ENCODE measurements around the gene RTRAF.

The RTRAF gene

DNA sequence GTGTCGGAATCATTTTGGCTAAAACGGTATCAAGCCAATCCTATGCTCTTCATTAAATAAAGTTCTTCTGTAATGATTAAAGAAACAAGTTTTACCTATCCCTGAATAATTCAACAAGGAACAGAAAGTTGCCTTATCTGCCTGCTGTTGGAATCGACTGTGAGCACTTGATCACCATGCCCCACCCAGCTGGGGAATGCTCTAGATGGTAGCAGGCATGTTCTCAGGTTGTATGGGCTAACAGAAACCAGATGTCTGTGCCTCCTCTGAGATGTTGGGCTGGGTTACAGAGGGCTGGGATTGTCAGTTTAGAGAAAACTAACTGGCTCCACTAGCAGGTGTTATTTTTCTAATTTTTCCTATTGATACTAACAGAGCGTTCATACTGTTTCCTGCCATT lies 28.9 kb downstream of the RTRAF start:
- Histone ChIP-seq H3K4me3 (ENCODE audit: low read depth in 1 of 2, low read length in 2 of 2) (no peak overlapping the region), H3K27ac (ENCODE audit: low read depth, low read length) (no peak overlapping the region), H3K9me3 (ENCODE audit: control insufficient read depth in 1 of 2, low read length in 2 of 2) (no peaks in the 10 kb centered on the region), H3K9ac (ENCODE audit: low read depth in 1 of 2, low read length in 2 of 2) (no peak overlapping the region), H3K36me3 (ENCODE audit: control insufficient read depth in 1 of 2, insufficient read depth in 2 of 2, low read length in 2 of 2) (no peaks in the 10 kb centered on the region), H3K4me1 (ENCODE audit: control insufficient read depth in 1 of 2, insufficient read depth in 2 of 2, low read length in 2 of 2) (peaks cover 12 to 37% of the 10 kb centered on the region in 2 donors), H3K27me3 (ENCODE audit: control insufficient read depth in 1 of 2, insufficient read depth in 2 of 2, low read length in 2 of 2) (no peaks in the 10 kb centered on the region)

DNA sequence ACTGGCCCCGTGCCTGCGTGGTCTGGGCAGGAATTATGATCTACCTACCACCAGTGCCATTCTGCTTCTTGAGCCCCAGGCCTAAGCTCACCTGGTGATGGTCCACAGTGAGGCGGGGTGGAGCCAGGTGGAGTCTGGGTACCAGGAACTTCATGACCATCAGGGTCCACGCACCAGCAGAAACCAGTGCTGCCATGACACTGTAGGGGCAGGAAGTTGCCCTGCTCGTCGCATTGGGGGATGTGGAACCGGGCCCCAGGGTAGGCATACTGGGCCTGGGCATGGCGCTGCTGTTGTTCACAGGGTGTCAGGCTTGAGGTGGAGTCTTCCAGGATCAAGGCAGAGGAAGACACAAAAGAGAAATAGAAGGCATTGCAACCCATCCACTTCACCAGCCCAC lies 29.6 kb downstream of the RTRAF start:
- H3K27ac ChIP-seq (ENCODE audit: low read depth, low read length), result no peak overlapping the region
- H3K9ac ChIP-seq (ENCODE audit: low read depth in 1 of 2, low read length in 2 of 2), result no peak overlapping the region
- no peaks in the 10 kb centered on the region for H3K36me3 ChIP-seq (ENCODE audit: control insufficient read depth in 1 of 2, insufficient read depth in 2 of 2, low read length in 2 of 2)
- H3K9me3 ChIP-seq (ENCODE audit: control insufficient read depth in 1 of 2, low read length in 2 of 2), result no peaks in the 10 kb centered on the region
- peaks cover 12 to 37% of the 10 kb centered on the region in 2 donors for H3K4me1 ChIP-seq (ENCODE audit: control insufficient read depth in 1 of 2, insufficient read depth in 2 of 2, low read length in 2 of 2)
- H3K4me3 ChIP-seq (ENCODE audit: low read depth in 1 of 2, low read length in 2 of 2), result no peak overlapping the region
- no peaks in the 10 kb centered on the region for H3K27me3 ChIP-seq (ENCODE audit: control insufficient read depth in 1 of 2, insufficient read depth in 2 of 2, low read length in 2 of 2)

DNA sequence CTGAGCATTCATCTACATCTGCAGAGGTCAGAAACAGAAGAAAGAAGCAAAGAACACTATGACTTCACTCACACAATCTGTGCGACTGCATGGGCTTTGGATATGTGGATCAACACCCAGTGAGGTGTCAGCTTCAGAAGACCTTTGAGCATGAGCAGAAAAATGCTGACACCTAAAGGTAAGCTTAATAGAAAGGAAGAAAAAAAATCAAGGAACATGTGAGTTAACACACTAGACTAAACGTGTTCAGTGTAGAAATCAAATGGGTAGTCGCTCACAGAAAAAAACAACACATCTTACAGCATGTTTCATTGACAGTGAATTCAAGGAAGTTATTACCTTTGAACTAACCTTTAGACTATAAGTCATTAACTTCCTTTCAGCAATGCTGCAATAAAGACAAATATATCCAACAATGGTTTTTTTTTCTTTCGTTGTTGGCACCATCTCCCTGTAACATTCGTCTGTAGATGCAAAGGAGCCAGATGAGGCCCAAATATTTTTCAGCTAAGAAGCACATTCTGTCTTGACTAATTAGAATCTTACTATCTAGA lies 30.9 kb downstream of the RTRAF start:
- Histone ChIP-seq H3K4me3 (ENCODE audit: low read depth in 1 of 2, low read length in 2 of 2) (peak overlapping the region in 1 of 2 donors; percentile 19), H3K27ac (ENCODE audit: low read depth, low read length) (peak overlapping the region; percentile 0), H3K27me3 (ENCODE audit: control insufficient read depth in 1 of 2, insufficient read depth in 2 of 2, low read length in 2 of 2) (no peaks in the 10 kb centered on the region), H3K9ac (ENCODE audit: low read depth in 1 of 2, low read length in 2 of 2) (no peak overlapping the region), H3K36me3 (ENCODE audit: control insufficient read depth in 1 of 2, insufficient read depth in 2 of 2, low read length in 2 of 2) (no peaks in the 10 kb centered on the region), H3K4me1 (ENCODE audit: control insufficient read depth in 1 of 2, insufficient read depth in 2 of 2, low read length in 2 of 2) (peaks cover 12 to 37% of the 10 kb centered on the region in 2 donors), H3K9me3 (ENCODE audit: control insufficient read depth in 1 of 2, low read length in 2 of 2) (no peaks in the 10 kb centered on the region)

DNA sequence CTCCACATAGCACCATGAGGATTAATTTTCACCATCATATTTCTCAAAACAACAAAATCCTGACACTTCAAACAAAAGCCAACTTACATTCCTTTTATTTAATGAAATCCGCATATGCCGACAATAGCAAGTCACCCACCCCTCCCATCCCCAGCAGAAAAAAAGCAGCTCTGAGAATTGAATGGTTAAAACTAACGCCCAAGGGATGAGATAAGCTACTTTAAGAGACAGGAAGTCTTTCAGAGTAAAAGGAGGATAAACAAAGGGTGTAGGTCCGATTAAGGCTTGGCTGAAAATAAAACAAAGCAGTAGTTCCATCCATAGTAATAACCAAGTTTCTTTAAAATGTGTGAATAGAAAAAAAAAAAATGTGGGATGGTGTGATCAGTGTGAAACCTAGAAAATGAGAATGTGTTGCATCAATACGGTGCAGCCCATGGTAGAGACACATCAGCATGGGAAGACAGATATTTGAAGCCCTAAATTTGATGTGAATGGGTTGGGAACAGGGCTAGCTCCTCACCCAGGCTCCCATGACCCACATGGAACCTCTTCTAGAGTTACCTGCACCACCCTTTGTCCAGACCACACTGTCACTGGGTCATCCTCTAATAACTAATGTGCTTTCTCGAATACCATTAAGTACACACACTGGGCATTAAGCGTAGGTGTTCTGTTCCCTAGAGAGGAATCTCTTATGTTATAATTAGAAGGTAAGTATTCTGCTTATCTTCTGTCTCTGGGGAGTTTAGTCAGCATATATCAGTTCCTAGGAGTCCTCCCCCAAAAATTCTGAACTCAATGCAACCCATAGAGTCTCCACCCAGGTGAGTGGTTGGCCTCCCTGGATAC lies 31.7 kb downstream of the RTRAF start:
- Histone ChIP-seq H3K4me3 (ENCODE audit: low read depth in 1 of 2, low read length in 2 of 2) (no peak overlapping the region), H3K36me3 (ENCODE audit: control insufficient read depth in 1 of 2, insufficient read depth in 2 of 2, low read length in 2 of 2) (no peaks in the 10 kb centered on the region), H3K9ac (ENCODE audit: low read depth in 1 of 2, low read length in 2 of 2) (no peak overlapping the region), H3K9me3 (ENCODE audit: control insufficient read depth in 1 of 2, low read length in 2 of 2) (no peaks in the 10 kb centered on the region), H3K4me1 (ENCODE audit: control insufficient read depth in 1 of 2, insufficient read depth in 2 of 2, low read length in 2 of 2) (peaks cover 12 to 37% of the 10 kb centered on the region in 2 donors), H3K27ac (ENCODE audit: low read depth, low read length) (no peak overlapping the region), H3K27me3 (ENCODE audit: control insufficient read depth in 1 of 2, insufficient read depth in 2 of 2, low read length in 2 of 2) (no peaks in the 10 kb centered on the region)

DNA sequence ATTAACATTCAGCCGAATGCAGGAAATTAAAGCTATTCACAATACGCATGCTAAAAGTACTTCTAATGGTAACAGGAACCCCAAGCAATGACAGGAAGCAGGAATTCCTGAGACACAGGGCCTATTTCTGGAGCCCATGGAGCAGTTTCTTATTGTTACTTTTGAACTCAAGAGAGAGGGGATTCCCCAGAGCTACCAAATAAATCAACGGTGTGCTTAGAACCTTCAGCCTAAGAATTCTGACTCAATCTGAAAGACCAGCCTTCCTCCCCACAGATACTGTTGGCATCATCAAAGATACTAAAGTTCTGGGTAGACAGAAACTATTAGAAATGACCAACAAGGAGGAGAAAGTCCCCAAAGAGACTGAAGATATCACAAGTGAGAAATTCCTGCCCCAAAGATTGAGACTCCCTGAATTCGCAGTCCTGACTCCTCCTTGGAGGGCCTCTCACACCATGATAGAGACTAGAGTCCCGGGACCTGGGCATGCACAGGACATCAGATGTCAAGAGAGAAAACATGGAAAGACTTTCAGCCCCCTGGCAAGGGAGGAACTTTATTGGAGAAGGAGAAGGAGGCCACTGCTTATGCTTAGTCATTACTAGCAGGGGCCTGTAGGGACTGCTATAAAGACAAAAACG lies 32.7 kb downstream of the RTRAF start:
- Histone ChIP-seq H3K4me3 (ENCODE audit: low read depth in 1 of 2, low read length in 2 of 2) (no peak overlapping the region), H3K9me3 (ENCODE audit: control insufficient read depth in 1 of 2, low read length in 2 of 2) (no peaks in the 10 kb centered on the region), H3K4me1 (ENCODE audit: control insufficient read depth in 1 of 2, insufficient read depth in 2 of 2, low read length in 2 of 2) (peaks cover 12 to 37% of the 10 kb centered on the region in 2 donors), H3K9ac (ENCODE audit: low read depth in 1 of 2, low read length in 2 of 2) (no peak overlapping the region), H3K36me3 (ENCODE audit: control insufficient read depth in 1 of 2, insufficient read depth in 2 of 2, low read length in 2 of 2) (no peaks in the 10 kb centered on the region), H3K27ac (ENCODE audit: low read depth, low read length) (no peak overlapping the region), H3K27me3 (ENCODE audit: control insufficient read depth in 1 of 2, insufficient read depth in 2 of 2, low read length in 2 of 2) (no peaks in the 10 kb centered on the region)

DNA sequence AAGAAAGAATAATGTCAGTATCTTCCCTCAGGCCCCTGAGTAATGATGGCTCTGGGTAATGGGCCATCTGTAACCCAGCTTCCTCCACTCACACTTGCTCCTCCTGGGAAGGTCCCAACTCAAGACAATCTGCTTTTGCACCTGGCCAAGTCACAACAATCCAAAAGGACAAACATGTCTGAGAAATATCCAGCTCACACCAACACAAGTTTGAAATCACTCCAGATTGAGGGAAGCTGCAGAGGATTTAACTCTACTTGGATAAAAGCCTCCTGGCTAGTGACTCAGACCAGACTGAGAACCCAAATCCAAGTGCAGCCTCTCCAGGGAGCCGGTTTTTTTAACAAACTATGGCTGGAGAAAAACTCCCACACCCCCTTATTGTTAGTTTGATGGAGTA lies 34.2 kb downstream of the RTRAF start:
- Histone ChIP-seq H3K27ac (ENCODE audit: low read depth, low read length) (no peak overlapping the region), H3K4me1 (ENCODE audit: control insufficient read depth in 1 of 2, insufficient read depth in 2 of 2, low read length in 2 of 2) (peaks cover 12 to 30% of the 10 kb centered on the region in 2 donors)

DNA sequence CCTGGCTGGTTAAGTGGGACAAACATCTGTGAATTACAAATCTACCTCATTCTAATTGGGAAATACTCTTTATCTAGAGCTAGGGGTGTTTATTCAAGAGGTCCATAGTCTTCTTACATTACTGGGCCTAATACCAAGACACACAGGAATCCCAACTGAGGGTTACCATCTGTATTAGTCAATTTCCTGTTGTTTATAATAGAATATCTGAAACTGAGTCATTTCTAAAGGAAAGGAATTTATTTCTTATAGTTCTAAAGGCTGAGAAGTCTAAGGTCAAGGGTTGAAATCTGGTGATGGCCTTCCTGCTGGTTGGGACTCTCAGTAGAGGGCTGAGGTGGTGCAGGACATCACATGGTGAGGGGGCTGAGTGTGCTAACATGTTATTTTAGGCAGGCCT lies 36.0 kb downstream of the RTRAF start:
- Histone ChIP-seq H3K4me3 (ENCODE audit: low read depth in 1 of 2, low read length in 2 of 2) (no peak overlapping the region), H3K27ac (ENCODE audit: low read depth, low read length) (no peak overlapping the region), H3K27me3 (ENCODE audit: control insufficient read depth in 1 of 2, insufficient read depth in 2 of 2, low read length in 2 of 2) (no peaks in the 10 kb centered on the region), H3K4me1 (ENCODE audit: control insufficient read depth in 1 of 2, insufficient read depth in 2 of 2, low read length in 2 of 2) (peaks cover 0 to 12% of the 10 kb centered on the region in 2 donors), H3K36me3 (ENCODE audit: control insufficient read depth in 1 of 2, insufficient read depth in 2 of 2, low read length in 2 of 2) (no peaks in the 10 kb centered on the region), H3K9ac (ENCODE audit: low read depth in 1 of 2, low read length in 2 of 2) (no peak overlapping the region), H3K9me3 (ENCODE audit: control insufficient read depth in 1 of 2, low read length in 2 of 2) (no peaks in the 10 kb centered on the region)

More for the DNA sequence above, 34.2 kb downstream of the RTRAF start:
- Histone ChIP-seq H3K9me3 (ENCODE audit: control insufficient read depth in 1 of 2, low read length in 2 of 2) (no peaks in the 10 kb centered on the region), H3K36me3 (ENCODE audit: control insufficient read depth in 1 of 2, insufficient read depth in 2 of 2, low read length in 2 of 2) (no peaks in the 10 kb centered on the region), H3K27me3 (ENCODE audit: control insufficient read depth in 1 of 2, insufficient read depth in 2 of 2, low read length in 2 of 2) (no peaks in the 10 kb centered on the region), H3K9ac (ENCODE audit: low read depth in 1 of 2, low read length in 2 of 2) (no peak overlapping the region), H3K4me3 (ENCODE audit: low read depth in 1 of 2, low read length in 2 of 2) (no peak overlapping the region)

DNA sequence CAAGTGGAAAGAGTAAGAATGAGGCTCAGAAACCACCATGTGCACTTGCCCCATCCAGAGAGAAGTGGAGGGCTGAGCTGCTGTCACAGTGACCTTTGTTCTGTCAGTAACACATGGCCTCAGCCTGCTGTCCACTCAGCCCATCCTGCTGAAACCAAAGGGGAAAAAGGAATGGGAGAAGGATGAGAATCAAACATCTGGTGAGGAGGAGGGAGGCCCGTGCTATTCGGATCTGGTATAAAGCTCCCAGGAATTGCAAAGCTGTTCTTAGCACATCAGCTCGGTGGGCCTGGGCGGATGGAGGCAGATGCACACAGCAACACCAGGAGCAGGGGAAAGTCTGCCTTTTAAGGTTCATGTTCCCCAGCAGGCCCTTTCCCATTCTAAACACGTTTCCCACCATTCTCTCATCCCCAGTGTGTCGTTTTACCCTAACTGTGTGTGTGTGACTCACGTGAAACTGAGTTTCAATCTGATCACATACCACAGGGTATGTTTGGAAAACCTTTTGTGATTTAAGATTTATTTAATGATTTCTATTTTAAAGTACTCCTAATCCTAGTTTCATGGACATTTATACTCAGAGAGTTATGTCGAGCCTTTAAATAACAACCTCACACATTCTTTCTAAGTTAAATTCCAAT lies 36.8 kb downstream of the RTRAF start:
- Histone ChIP-seq H3K4me3 (ENCODE audit: low read depth in 1 of 2, low read length in 2 of 2) (no peak overlapping the region), H3K27ac (ENCODE audit: low read depth, low read length) (no peak overlapping the region), H3K4me1 (ENCODE audit: control insufficient read depth in 1 of 2, insufficient read depth in 2 of 2, low read length in 2 of 2) (peaks cover 0 to 4% of the 10 kb centered on the region in 2 donors), H3K27me3 (ENCODE audit: control insufficient read depth in 1 of 2, insufficient read depth in 2 of 2, low read length in 2 of 2) (no peaks in the 10 kb centered on the region), H3K9me3 (ENCODE audit: control insufficient read depth in 1 of 2, low read length in 2 of 2) (no peaks in the 10 kb centered on the region), H3K36me3 (ENCODE audit: control insufficient read depth in 1 of 2, insufficient read depth in 2 of 2, low read length in 2 of 2) (no peaks in the 10 kb centered on the region), H3K9ac (ENCODE audit: low read depth in 1 of 2, low read length in 2 of 2) (no peak overlapping the region)

DNA sequence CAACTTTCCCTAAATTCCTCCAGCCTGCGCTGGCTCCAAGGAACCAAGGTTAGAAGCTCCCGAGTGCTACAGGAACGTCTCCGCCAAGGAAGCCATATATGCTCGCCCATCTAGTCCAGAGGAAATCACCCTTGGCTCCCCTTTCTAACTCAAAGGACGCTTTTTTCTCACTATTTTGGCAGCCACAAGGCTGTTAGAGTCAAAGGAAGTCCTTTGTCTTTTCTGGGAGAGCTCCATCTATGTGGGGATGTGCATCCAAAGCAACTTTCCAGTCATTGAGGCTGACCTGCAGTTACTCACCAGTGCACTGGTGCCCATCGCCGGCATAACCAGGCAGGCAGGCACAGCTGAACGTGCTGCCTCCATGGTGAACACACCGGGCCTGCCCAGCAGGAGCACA lies 37.6 kb downstream of the RTRAF start:
- no peaks in the 10 kb centered on the region for H3K27me3 ChIP-seq (ENCODE audit: control insufficient read depth in 1 of 2, insufficient read depth in 2 of 2, low read length in 2 of 2)
- no peak overlapping the region for H3K27ac ChIP-seq (ENCODE audit: low read depth, low read length)
- no peak overlapping the region for H3K4me3 ChIP-seq (ENCODE audit: low read depth in 1 of 2, low read length in 2 of 2)
- no peak overlapping the region for H3K9ac ChIP-seq (ENCODE audit: low read depth in 1 of 2, low read length in 2 of 2)
- no peaks in the 10 kb centered on the region for H3K4me1 ChIP-seq (ENCODE audit: control insufficient read depth in 1 of 2, insufficient read depth in 2 of 2, low read length in 2 of 2)
- no peaks in the 10 kb centered on the region for H3K9me3 ChIP-seq (ENCODE audit: control insufficient read depth in 1 of 2, low read length in 2 of 2)
- H3K36me3 ChIP-seq (ENCODE audit: control insufficient read depth in 1 of 2, insufficient read depth in 2 of 2, low read length in 2 of 2), result no peaks in the 10 kb centered on the region

DNA sequence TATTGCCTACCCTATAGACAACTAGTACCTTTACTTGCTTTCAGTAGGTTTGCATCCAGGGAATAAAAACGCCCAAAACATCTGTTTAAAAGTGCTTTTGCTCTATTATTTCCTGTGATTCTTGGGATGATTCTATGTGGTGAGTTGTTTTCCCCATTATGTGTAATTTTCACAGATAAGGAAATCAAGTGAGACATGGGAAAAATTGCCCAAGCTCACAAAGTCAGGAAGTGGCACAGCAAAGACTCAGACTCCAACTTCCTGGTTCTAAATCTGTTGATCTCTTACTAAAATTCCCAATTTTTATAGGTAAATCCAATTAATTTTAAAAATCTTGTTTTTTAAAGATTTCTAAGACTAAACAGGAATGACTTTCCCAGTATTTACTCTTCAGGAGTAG lies 40.5 kb downstream of the RTRAF start:
- Histone ChIP-seq H3K4me1 (ENCODE audit: control insufficient read depth in 1 of 2, insufficient read depth in 2 of 2, low read length in 2 of 2) (no peaks in the 10 kb centered on the region), H3K4me3 (ENCODE audit: low read depth in 1 of 2, low read length in 2 of 2) (no peak overlapping the region), H3K9me3 (ENCODE audit: control insufficient read depth in 1 of 2, low read length in 2 of 2) (no peaks in the 10 kb centered on the region), H3K27me3 (ENCODE audit: control insufficient read depth in 1 of 2, insufficient read depth in 2 of 2, low read length in 2 of 2) (no peaks in the 10 kb centered on the region), H3K36me3 (ENCODE audit: control insufficient read depth in 1 of 2, insufficient read depth in 2 of 2, low read length in 2 of 2) (no peaks in the 10 kb centered on the region), H3K27ac (ENCODE audit: low read depth, low read length) (no peak overlapping the region), H3K9ac (ENCODE audit: low read depth in 1 of 2, low read length in 2 of 2) (no peak overlapping the region)
